H1 (cell line): Measurements from ENCODE around the gene TNS4. TPM values are rescaled to one million over a fixed set of nuclear protein-coding genes. Genes with fewer than 3 reads are reported as not detected.

Source experiments
- RBBP5 ChIP-seq: IDR thresholded peaks from 2 replicates; pipeline ENCODE4 v1.7.1; 2012; ENCODE audit warnings: low read depth, mild to moderate bottlenecking, inconsistent platforms, low read length, moderate library complexity, borderline replicate concordance
- SP4 ChIP-seq: IDR thresholded peaks from 2 replicates; pipeline ENCODE4 v1.6.1; 2012; ENCODE audit warnings: low read length, inconsistent platforms
- TAF1 ChIP-seq: IDR thresholded peaks from 2 replicates; pipeline ENCODE4 v1.6.1; 2011; ENCODE audit warnings: mild to moderate bottlenecking, low read depth, low read length
- ZNF274 ChIP-seq: IDR thresholded peaks from 2 replicates; pipeline ENCODE4 v1.7.0; 2012; ENCODE audit warnings: low read length, borderline replicate concordance; ENCODE audit errors: extremely low read depth
- polyA plus RNA-seq, 7 experiments: library from polyadenylated mRNA; depleted of rRNA in 3 of 7; stranded (reverse) in 5 of 7; unstranded in 2 of 7; fragments of >200 nt in 5 of 7; fragments of 200-250 nt in 2 of 7; gene quantifications; 1 replicate in 5 of 7; 2 replicates in 1 of 7; 4 replicates in 1 of 7; pipeline versions ENCODE4 v1.2.1 to v1.2.3, GENCODE V29; 2011 to 2013; ENCODE audit warnings: missing spikeins in 2 of 7, mixed read lengths in 2 of 7
- total RNA-seq: library from RNA; stranded (reverse); fragmentation: NEBNext Ultra II Directional; extraction: Animal tissue kit (Norgen Biotek cat#: 25700); gene quantifications from 2 replicates; pipeline ENCODE4 v1.2.1, GENCODE V29; 2021

Gene TNS4
- total and polyA plus RNA-seq, 2 of the 8 experiments (the other 6 are each of a cell fraction or from before 2014, with no cell fraction given), result 0.20 to 0.21 TPM

GRCh38 chr17:40443196-40443987 lies 58.0 kb downstream of the TNS4 start, which contains the start of gene IGFBP4 (continued):
- no peak for TF ChIP-seq SP4
- TF ChIP-seq ZNF274, result no peak
- peak; percentile 81; the same call in 1 of the 2 replicates for TF ChIP-seq RBBP5
- 0 out of 2 replicates have a peak, but pooled peaks have one; percentile 48 for TF ChIP-seq TAF1
